GM11168 (cell line): ENCODE data around the gene COPS8.

Source experiments
- in situ Hi-C: fragments of 300-500 bp; cut with MboI; formaldehyde crosslinking; loops from one replicate; pipeline ENCODE4 v1.12.0; 2022; ENCODE audit warnings: low sequenced_read_pairs; ENCODE audit not compliant: unreplicated experiment

COPS8 gene

GRCh38 chr2:237085248-237086221 lies at the start of gene COPS8:
Gene COPS8, plus strand, starts transcription at chr2:237085889. Its CDS starts 76 bp downstream, at chr2:237085965.
- in situ Hi-C loops: no loop called here

- in situ Hi-C loops: no loop called here
These were observed 46.2 kb upstream of the COPS8 start for GRCh38 chr2:237039301-237040031.

GRCh38 chr2:237041231-237041630 lies 44.5 kb upstream of the COPS8 start:
- in situ Hi-C loops: no loop called here

GRCh38 chr2:237042101-237042500 lies 43.6 kb upstream of the COPS8 start:
- in situ Hi-C loops: no loop called here

GRCh38 chr2:237043866-237044265 lies 41.8 kb upstream of the COPS8 start:
- in situ Hi-C loops: no loop called here

- in situ Hi-C loops: no loop called here
These were observed 41.4 kb upstream of the COPS8 start for GRCh38 chr2:237044281-237044680.

GRCh38 chr2:237045449-237045848 lies 40.2 kb upstream of the COPS8 start:
- in situ Hi-C loops: no loop called here

GRCh38 chr2:237048595-237048994 lies 37.1 kb upstream of the COPS8 start:
- in situ Hi-C loops: no loop called here

GRCh38 chr2:237051861-237052260 lies 33.8 kb upstream of the COPS8 start:
- in situ Hi-C loops: loop anchor here (10.0 kb wide), 1 partner anchor 707 kb away; no protein-coding TSS in a partner anchor

- in situ Hi-C loops: loop anchor here (10.0 kb wide), 1 partner anchor 708 kb away; no protein-coding TSS in a partner anchor
These were observed 32.6 kb upstream of the COPS8 start for GRCh38 chr2:237053066-237053465.

- in situ Hi-C loops: loop anchor here (10.0 kb wide), 1 partner anchor 711 kb away; no protein-coding TSS in a partner anchor
These were observed 30.1 kb upstream of the COPS8 start for GRCh38 chr2:237055386-237056100.

- in situ Hi-C loops: loop anchor here (10.0 kb wide), 1 partner anchor 712 kb away; no protein-coding TSS in a partner anchor
These were observed 29.3 kb upstream of the COPS8 start for GRCh38 chr2:237056287-237056875.

- in situ Hi-C loops: loop anchor here (10.0 kb wide), 1 partner anchor 712 kb away; no protein-coding TSS in a partner anchor
These were observed 28.6 kb upstream of the COPS8 start for GRCh38 chr2:237057107-237057506.

GRCh38 chr2:237057893-237058300 lies 27.8 kb upstream of the COPS8 start:
- in situ Hi-C loops: loop anchor here (10.0 kb wide), 1 partner anchor 713 kb away; no protein-coding TSS in a partner anchor

- in situ Hi-C loops: loop anchor here (10.0 kb wide), 1 partner anchor 714 kb away; no protein-coding TSS in a partner anchor
These were observed 27.3 kb upstream of the COPS8 start for GRCh38 chr2:237058423-237058822.

GRCh38 chr2:237059155-237059875 lies 26.4 kb upstream of the COPS8 start:
- in situ Hi-C loops: loop anchor here (10.0 kb wide), 1 partner anchor 715 kb away; no protein-coding TSS in a partner anchor

GRCh38 chr2:237060534-237061312 lies 25.0 kb upstream of the COPS8 start:
- in situ Hi-C loops: no loop called here

- in situ Hi-C loops: no loop called here
These were observed 24.3 kb upstream of the COPS8 start for GRCh38 chr2:237061356-237061755.
